Prostate gland (tissue), 2 donors: ENCODE measurements around the gene TNRC18. TPM values are rescaled to one million over a fixed set of nuclear protein-coding genes. Genes with fewer than 3 reads are reported as not detected.

Source experiments
- DNase-seq: peaks from one replicate; pipeline ENCODE4 v3.0.0-alpha.2; 2019; ENCODE audit warnings: low spot score
- H3K27ac ChIP-seq, 2 donors: fragments of 200-600 bp; sonication (generic); 2 replicates each; pipeline ENCODE4 v1.5.1; 2017 to 2019
- H3K27me3 ChIP-seq: fragments of 200-600 bp; sonication (generic); replicated peaks from 2 replicates; pipeline ENCODE4 v1.5.1; 2019; ENCODE audit not compliant: insufficient read depth
- H3K36me3 ChIP-seq, 2 donors: fragments of 200-600 bp; sonication (generic); 1 replicate in 1 of 2; 2 replicates in 1 of 2; pipeline versions ENCODE4 v1.5.1 to v1.8.1; 2017 to 2019
- H3K4me1 ChIP-seq: fragments of 200-600 bp; sonication (generic); replicated peaks from 2 replicates; pipeline ENCODE4 v1.5.1; 2019
- H3K4me3 ChIP-seq, 2 donors: fragments of 200-600 bp; sonication (generic); 2 replicates each; pipeline ENCODE4 v1.5.1; 2017 to 2019
- H3K9me3 ChIP-seq: fragments of 200-600 bp; sonication (generic); 2 replicates; pipeline ENCODE4 v1.5.1; 2017
- CTCF ChIP-seq, 4 experiments: fragments of 200-600 bp in 2 of 4; fragments of 450-650 bp in 2 of 4; sonication (generic) in 2 of 4; IDR thresholded peaks; 1 replicate in 3 of 4; 2 replicates in 1 of 4; pipeline ENCODE4 v1.5.1; 2016 to 2019; ENCODE audit warnings: antibody characterized with exemption in 4 of 4, mild to moderate bottlenecking in 2 of 4, moderate library complexity in 2 of 4
- POLR2A ChIP-seq: fragments of 450-650 bp; IDR thresholded peaks from one replicate; pipeline ENCODE4 v1.6.1; 2016; ENCODE audit warnings: antibody characterized with exemption, mild to moderate bottlenecking
- POLR2AphosphoS5 ChIP-seq: sonication (generic); formaldehyde crosslinking; IDR thresholded peaks from one replicate; pipeline ENCODE4 v1.6.1; 2017; ENCODE audit warnings: antibody characterized with exemption
- WGBS: methylation state at CpG from one replicate; pipeline ENCODE4 v1.1.5; 2018; 5-methylcytosine and 5-hydroxymethylcytosine counted together
- intact Hi-C: fragments of 100-400 bp; cut with DNase I; formaldehyde crosslinking; loops from one replicate; pipeline ENCODE4 v1.14.2; 2022
- total RNA-seq, 2 donors: library from RNA; depleted of rRNA; stranded (reverse); fragments of >200 nt; gene quantifications; one replicate each; pipeline ENCODE4 v1.1.0, GENCODE V29; 2016

Gene TNRC18
- total RNA-seq, 2 donors from 2014 or later: 138 to 290 TPM

- intact Hi-C loops: no loop called here
These were observed 18.3 kb upstream of the TNRC18 start for GRCh38 chr7:5441840-5442503.

GRCh38 chr7:5439572-5440496 is 16.2 kb upstream of the TNRC18 start:
- Histone ChIP-seq H3K36me3 (no peaks in the 10 kb centered on the region), H3K9me3 (no peaks in the 10 kb centered on the region), H3K4me3 (no peak overlapping the region), H3K27me3 (no peaks in the 10 kb centered on the region), H3K4me1 (no peaks in the 10 kb centered on the region), H3K27ac (no peak overlapping the region)
- intact Hi-C loops: no loop called here
- TF ChIP-seq POLR2A: no peak
- TF ChIP-seq CTCF (IDR thresholded peaks at IDR 0.05): no peak
- no peak for DNase-seq
- WGBS: 84% methylated on average over 21 of the region's 24 CpGs

More at GRCh38 chr7:5441840-5442503, 18.3 kb upstream of the TNRC18 start:
- H3K4me1 ChIP-seq: no peaks in the 10 kb centered on the region
- TF ChIP-seq POLR2AphosphoS5 (no peak), CTCF (IDR thresholded peaks at IDR 0.05) (no peak), POLR2A (no peak)
- no peak overlapping the region for H3K4me3 ChIP-seq
- no peaks in the 10 kb centered on the region for H3K36me3 ChIP-seq
- no peaks in the 10 kb centered on the region for H3K9me3 ChIP-seq
- 63% methylated on average over 11 of the region's 11 CpGs for WGBS
- DNase-seq: no peak
- H3K27me3 ChIP-seq: no peaks in the 10 kb centered on the region
- no peak overlapping the region for H3K27ac ChIP-seq

- no peak for DNase-seq
- H3K27me3 ChIP-seq: no peaks in the 10 kb centered on the region
- no peaks in the 10 kb centered on the region for H3K4me1 ChIP-seq
- WGBS: 85% methylated on average over 3 of the region's 3 CpGs
- no peaks in the 10 kb centered on the region for H3K9me3 ChIP-seq
- H3K4me3 ChIP-seq: no peak overlapping the region
- H3K36me3 ChIP-seq: no peaks in the 10 kb centered on the region
- no peak overlapping the region for H3K27ac ChIP-seq
- intact Hi-C loops: no loop called here
- no peak for TF ChIP-seq POLR2AphosphoS5
- TF ChIP-seq CTCF (IDR thresholded peaks at IDR 0.05): no peak
- no peak for TF ChIP-seq POLR2A
These were observed 15.6 kb upstream of the TNRC18 start for GRCh38 chr7:5439209-5439571.

- Histone ChIP-seq H3K4me1 (no peaks in the 10 kb centered on the region), H3K27ac (no peak overlapping the region), H3K9me3 (no peaks in the 10 kb centered on the region), H3K27me3 (no peaks in the 10 kb centered on the region), H3K4me3 (no peak overlapping the region), H3K36me3 (no peaks in the 10 kb centered on the region)
- TF ChIP-seq CTCF (IDR thresholded peaks at IDR 0.05): no peak
- no peak for TF ChIP-seq POLR2AphosphoS5
- TF ChIP-seq POLR2A: no peak
- intact Hi-C loops: no loop called here
- no peak for DNase-seq
- WGBS: 38% methylated on average over 2 of the region's 5 CpGs
These were observed 14.4 kb upstream of the TNRC18 start for GRCh38 chr7:5437987-5438386.
